ENCODE data around the gene BRINP2.

- TF ChIP-seq, protein P1, sequence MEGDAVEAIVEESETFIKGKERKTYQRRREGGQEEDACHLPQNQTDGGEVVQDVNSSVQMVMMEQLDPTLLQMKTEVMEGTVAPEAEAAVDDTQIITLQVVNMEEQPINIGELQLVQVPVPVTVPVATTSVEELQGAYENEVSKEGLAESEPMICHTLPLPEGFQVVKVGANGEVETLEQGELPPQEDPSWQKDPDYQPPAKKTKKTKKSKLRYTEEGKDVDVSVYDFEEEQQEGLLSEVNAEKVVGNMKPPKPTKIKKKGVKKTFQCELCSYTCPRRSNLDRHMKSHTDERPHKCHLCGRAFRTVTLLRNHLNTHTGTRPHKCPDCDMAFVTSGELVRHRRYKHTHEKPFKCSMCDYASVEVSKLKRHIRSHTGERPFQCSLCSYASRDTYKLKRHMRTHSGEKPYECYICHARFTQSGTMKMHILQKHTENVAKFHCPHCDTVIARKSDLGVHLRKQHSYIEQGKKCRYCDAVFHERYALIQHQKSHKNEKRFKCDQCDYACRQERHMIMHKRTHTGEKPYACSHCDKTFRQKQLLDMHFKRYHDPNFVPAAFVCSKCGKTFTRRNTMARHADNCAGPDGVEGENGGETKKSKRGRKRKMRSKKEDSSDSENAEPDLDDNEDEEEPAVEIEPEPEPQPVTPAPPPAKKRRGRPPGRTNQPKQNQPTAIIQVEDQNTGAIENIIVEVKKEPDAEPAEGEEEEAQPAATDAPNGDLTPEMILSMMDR (optimal IDR thresholded peaks at IDR 0.05 in 1 of 3, IDR thresholded peaks at IDR 0.05 in 1 of 3, conservative IDR thresholded peaks at IDR 0.05 in 1 of 3; ENCODE audit: extremely low read depth in 1 of 3, insufficient read depth in 2 of 3, low read length in 3 of 3) = no peak
- no peak for TF ChIP-seq EZH2 (IDR thresholded peaks at IDR 0.05; ENCODE audit: low read length)
These were observed 36.1 kb downstream of the BRINP2 start for GRCh38 chr1:177206831-177207355.

Data from keratinocyte (primary cell).